ENCODE results near the gene SLC4A9. TPM values are rescaled to one million over a fixed set of nuclear protein-coding genes. Genes with fewer than 3 reads are reported as not detected.

The SLC4A9 gene
- polyA plus RNA-seq, 4 donors: 17.6 to 46.5 (median 26.9) TPM

- no peak for DNase-seq (ENCODE audit: low read depth in 4 of 4, low spot score in 2 of 4)
These were observed 886 bp downstream of the SLC4A9 start for GRCh38 chr5:140360681-140361479.

- DNase-seq (ENCODE audit: low read depth in 4 of 4, low spot score in 2 of 4): no peak
These were observed 1.9 kb downstream of the SLC4A9 start for GRCh38 chr5:140361901-140362300.

GRCh38 chr5:140362311-140362710, 2.3 kb downstream of the SLC4A9 start:
- no peak for DNase-seq (ENCODE audit: low read depth in 4 of 4, low spot score in 2 of 4)

GRCh38 chr5:140362875-140363630, 3.1 kb downstream of the SLC4A9 start:
- peak in 2 of 4 donors; percentile 37 to 46 for DNase-seq (ENCODE audit: low read depth in 4 of 4, low spot score in 2 of 4)

GRCh38 chr5:140363631-140364471, 3.9 kb downstream of the SLC4A9 start:
- DNase-seq (ENCODE audit: low read depth in 4 of 4, low spot score in 2 of 4): no peak

- no peak for DNase-seq (ENCODE audit: low read depth in 4 of 4, low spot score in 2 of 4)
These were observed 4.4 kb downstream of the SLC4A9 start for GRCh38 chr5:140364472-140364765.

- DNase-seq (ENCODE audit: low read depth in 4 of 4, low spot score in 2 of 4): no peak
These were observed 5.3 kb downstream of the SLC4A9 start for GRCh38 chr5:140365282-140365681.

- no peak for DNase-seq (ENCODE audit: low read depth in 4 of 4, low spot score in 2 of 4)
These were observed 5.9 kb downstream of the SLC4A9 start for GRCh38 chr5:140365941-140366340.

GRCh38 chr5:140366589-140367255, 6.7 kb downstream of the SLC4A9 start:
- no peak for DNase-seq (ENCODE audit: low read depth in 4 of 4, low spot score in 2 of 4)

- no peak for DNase-seq (ENCODE audit: low read depth in 4 of 4, low spot score in 2 of 4)
These were observed 7.4 kb downstream of the SLC4A9 start for GRCh38 chr5:140367256-140368013.

- no peak for DNase-seq (ENCODE audit: low read depth in 4 of 4, low spot score in 2 of 4)
These were observed 11.6 kb downstream of the SLC4A9 start for GRCh38 chr5:140371356-140372151.

GRCh38 chr5:140372971-140373487, 13.0 kb downstream of the SLC4A9 start:
- peak in 1 of 4 donors; percentile 48 for DNase-seq (ENCODE audit: low read depth in 4 of 4, low spot score in 2 of 4)

- DNase-seq (ENCODE audit: low read depth in 4 of 4, low spot score in 2 of 4): no peak
These were observed 21.4 kb downstream of the SLC4A9 start for GRCh38 chr5:140381351-140381750.

GRCh38 chr5:140381972-140382371, 22.0 kb downstream of the SLC4A9 start:
- no peak for DNase-seq (ENCODE audit: low read depth in 4 of 4, low spot score in 2 of 4)

- no peak for DNase-seq (ENCODE audit: low read depth in 4 of 4, low spot score in 2 of 4)
These were observed 22.9 kb downstream of the SLC4A9 start for GRCh38 chr5:140382866-140383265.

GRCh38 chr5:140383300-140383699, 23.3 kb downstream of the SLC4A9 start:
- no peak for DNase-seq (ENCODE audit: low read depth in 4 of 4, low spot score in 2 of 4)

GRCh38 chr5:140388052-140388451, 28.1 kb downstream of the SLC4A9 start:
- no peak for DNase-seq (ENCODE audit: low read depth in 4 of 4, low spot score in 2 of 4)

- DNase-seq (ENCODE audit: low read depth in 4 of 4, low spot score in 2 of 4): no peak
These were observed 31.3 kb downstream of the SLC4A9 start for GRCh38 chr5:140391312-140391711.

- no peak for DNase-seq (ENCODE audit: low read depth in 4 of 4, low spot score in 2 of 4)
These were observed 31.7 kb downstream of the SLC4A9 start for GRCh38 chr5:140391732-140392131.

Measured in left renal cortex interstitium (tissue), 4 donors.